HG02884 (cell line): ENCODE measurements around the gene TMEM82.

ENCODE experiments used
- ATAC-seq: cut with Tn5 transposase; IDR thresholded peaks from one replicate; pipeline ENCODE4 v1.9.1; 2021; ENCODE audit warnings: mild to moderate bottlenecking, moderate library complexity; ENCODE audit not compliant: unreplicated experiment

The TMEM82 gene

GRCh38 chr1:15735304-15736037 lies 6.8 kb upstream of the TMEM82 start:
- no peak for ATAC-seq

DNA sequence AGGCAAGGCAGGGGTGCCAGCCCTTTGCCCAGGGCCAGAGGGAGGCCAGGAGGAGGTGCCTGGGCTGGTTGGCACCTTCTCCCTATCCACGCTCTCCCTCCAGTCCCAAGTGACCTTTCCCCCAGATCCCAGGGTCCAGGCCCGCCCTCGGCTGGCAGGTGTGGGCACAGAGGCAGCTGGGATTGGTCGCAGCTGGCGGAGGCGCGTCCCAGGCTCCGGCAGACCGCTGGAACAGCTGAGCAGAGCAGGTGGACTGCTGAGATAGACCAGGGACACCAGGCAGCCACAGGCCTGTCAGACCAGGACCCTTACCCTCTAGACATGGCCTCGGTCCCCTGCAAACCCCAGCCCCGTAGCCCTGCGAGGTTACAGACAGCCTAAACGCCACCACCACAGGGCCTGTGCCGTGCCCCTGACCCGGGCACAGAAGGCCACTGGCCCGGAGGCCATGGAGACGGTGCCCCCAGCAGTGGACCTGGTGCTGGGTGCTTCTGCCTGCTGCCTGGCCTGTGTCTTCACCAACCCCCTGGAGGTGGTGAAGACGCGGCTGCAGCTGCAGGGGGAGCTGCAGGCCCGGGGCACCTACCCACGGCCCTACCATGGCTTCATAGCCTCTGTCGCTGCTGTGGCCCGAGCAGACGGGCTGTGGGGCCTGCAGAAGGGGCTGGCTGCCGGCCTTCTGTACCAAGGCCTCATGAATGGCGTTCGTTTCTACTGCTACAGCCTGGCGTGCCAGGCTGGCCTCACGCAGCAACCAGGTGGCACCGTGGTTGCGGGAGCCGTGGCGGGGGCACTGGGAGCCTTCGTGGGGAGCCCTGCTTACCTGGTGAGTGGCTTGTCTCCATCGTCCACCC lies 6.0 kb upstream of the TMEM82 start, which contains the start of gene SLC25A34:
Gene SLC25A34, plus strand, starts transcription at position 221 of the 854 bp plus-strand sequence. Its CDS starts 228 bp downstream, at position 449.
- ATAC-seq, result no peak

DNA sequence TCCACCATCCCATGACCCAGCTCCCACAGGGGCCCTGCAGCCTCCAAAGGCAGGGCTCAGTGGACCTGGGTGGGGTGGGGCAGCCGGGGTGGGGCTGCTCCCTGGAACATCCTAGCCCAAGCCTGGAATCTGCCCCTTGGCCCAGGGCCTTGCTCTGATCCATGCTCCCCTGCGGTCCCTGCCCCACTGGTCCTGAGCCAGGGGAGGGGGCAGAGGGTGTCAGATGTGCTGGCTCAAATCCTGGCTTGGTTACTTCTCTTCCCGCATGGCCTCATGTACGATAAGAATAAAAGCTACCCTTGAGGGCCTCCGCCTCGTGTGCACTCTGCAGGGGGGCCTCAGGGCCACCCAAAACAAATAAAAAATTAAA lies 5.4 kb upstream of the TMEM82 start:
- ATAC-seq, result no peak

DNA sequence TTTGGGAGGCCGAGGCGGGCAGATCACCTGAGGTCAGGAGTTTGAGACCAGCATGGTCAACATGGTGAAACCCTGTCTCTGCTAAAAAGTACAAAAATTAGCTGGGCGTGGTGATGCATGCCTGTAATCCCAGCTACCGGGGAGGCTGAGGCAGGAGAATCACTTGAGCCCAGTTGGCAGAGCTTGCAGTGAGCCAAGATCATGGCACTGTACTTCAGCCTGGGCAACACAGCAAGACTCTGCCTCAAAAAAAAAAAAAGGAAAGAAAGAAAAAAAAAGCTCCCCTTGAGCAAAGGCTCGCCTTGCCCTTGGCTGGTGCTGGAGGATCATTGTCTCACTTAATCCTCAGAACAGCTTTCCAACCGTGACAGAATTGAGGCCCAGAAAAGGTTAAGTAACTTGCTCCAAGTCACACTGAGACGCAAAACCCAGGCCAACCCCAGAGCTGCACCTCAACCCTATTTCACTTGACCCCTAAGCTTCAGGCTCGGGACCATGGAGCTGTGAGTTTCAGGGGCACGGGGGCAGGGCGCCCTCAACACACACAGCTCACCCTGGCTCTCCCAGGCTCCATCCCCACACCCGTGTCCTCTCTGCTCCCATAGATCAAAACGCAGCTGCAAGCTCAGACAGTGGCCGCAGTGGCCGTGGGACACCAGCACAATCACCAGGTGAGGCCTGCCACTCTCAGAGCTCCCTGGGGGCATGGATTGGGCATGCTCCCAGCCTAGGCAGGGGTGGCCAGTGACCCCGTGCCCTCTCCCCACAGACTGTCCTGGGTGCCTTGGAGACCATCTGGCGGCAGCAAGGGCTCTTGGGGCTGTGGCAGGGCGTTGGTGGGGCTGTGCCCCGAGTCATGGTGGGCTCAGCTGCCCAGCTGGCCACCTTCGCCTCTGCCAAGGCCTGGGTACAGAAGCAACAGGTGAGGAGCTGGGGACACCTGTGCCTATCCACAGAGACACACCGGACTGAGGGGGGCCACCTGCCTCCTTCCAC lies 4.7 kb upstream of the TMEM82 start:
- no peak for ATAC-seq

DNA sequence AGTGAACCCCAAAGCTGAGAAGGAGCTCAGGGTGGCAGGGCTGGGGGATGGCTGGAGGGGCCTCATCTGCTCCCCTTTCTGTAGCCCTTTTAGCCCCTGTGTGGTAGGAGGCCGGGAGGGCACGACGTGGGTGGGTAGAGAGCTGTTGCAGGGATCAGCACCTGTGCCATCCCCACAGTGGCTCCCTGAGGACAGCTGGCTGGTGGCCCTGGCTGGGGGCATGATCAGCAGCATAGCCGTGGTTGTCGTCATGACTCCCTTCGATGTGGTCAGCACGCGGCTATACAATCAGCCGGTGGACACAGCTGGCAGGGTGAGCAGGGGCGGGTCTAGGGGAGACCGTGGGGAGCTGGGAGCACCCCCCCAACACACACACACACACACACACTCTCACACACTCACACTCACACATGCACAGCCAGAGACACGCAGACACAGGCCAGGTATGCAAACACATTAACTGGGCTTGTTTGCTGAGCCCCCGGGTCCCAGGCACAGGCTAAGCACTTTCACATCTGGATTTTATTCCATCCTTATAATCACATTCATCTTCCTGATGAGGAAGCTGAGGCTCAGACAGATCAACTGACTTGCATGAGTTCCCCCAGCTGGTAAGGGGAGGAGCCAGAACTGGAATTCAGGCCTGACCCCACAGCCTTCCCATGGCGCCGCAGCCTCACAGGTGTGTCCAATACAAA lies 3.7 kb upstream of the TMEM82 start:
- no peak for ATAC-seq

- no peak for ATAC-seq
Measured at GRCh38 chr1:15739259-15739658, 3.0 kb upstream of the TMEM82 start.

DNA sequence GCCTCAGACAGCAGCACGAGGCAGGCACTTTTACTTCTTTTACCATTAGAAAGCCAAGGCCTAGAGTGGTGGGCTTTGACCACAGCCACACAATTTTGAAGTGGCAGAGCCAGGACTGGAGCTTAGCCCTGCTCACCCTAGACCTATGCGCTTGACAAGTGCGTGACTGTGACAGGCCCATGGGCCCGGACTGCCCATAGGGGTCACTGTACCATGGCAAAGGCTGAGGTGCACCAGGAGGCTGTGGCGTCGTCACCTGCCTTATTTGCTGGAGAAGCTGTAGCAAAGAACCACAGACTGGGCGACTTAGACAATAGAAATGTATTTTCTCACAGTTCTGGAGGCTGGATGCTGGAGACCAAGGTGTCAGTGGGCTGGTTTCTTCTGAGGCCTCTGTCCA lies 2.6 kb upstream of the TMEM82 start:
- ATAC-seq, result no peak

DNA sequence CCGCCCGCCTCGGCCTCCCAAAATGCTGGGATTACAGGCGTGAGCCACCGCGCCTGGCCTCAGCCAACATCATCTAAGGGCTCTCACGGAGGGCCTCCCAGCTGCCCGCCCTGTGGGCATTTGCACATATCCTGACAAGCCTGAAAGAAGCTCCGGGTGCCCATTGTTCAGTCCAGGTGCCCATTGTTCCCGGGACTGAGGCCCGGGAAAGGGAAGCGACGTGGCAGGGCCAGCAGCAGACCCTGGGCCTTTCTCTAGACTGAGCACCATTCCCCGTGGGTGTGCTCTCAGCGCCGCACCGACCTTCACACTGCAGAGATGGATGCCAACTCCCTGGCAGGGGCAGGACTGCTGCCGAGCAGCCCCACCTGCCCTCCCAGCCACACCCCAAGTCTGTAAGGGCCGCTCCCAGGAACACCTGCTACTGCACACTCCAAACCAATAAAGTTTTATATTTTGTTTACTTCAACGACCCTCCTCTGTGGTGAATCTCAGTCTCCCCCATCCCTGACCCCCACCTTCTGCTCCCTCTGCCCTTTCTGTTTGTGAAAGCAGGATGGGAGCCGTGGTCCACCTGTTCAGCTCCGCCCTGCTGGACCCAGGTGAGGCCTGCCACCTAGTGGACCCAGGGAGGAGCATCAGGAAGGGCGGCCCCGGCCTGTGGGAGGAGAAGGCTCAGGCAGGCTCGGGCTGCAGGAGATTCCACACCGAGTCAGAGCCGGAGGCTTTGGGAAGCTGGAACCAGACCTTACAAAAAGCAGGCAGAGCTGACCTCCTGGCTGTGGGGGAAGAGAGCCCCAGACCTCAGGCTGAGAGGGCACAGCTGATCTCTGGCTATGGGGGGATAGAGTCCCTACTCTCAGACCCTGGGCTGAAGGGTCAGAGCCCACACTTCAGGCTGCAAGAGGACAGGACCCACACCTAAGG lies 1.1 kb upstream of the TMEM82 start:
- ATAC-seq, result no peak

DNA sequence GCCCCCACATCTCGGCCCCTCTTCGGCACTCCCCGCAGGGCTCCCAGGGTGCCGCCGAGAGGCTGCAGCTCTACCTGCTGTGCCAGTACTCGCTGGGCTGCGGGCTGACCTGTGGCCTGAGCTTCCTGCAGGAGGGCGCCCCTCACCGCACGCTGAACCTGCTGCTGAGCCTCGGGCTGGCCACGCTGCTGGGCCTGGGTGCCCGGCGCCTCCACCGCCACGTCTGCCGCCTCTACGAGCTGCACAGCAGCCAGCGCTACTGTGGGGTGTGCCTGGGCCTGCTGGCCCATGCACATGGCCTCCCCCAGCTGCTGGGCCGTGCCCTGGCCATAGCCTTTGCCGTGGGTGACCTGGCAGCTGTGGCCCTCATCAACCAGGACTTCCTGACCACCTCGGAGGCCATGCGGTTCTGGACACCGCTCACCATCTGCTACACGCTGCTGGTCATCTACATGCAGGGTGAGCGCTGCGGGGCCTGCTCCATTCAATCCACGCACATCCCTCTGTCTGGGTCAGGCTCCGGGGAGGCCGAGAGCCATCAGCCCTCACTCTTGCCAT lies 1.9 kb downstream of the TMEM82 start:
- ATAC-seq, result no peak

DNA sequence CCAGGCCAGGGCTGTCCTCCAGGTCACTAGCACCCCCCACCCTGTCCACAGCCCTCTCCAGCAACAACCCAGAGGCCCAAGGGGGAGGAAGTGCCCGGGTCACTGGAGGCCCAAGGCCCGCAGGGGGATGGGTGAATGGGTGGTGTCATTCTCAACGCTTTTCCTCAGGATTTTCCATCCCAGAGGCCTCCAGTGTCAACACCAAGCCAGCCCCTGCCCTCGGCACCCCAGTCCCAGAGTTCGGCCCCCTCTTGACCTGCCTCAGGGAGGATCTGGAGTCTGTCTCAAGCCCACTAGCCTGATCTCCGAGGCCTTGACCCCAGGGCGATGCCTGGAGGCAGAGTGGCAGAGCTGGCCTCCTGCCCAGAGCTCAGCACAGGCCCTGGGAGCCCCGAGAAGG lies 5.1 kb downstream of the TMEM82 start:
- ATAC-seq, result no peak

GRCh38 chr1:15748264-15748663 lies 6.0 kb downstream of the TMEM82 start:
- ATAC-seq, result no peak

DNA sequence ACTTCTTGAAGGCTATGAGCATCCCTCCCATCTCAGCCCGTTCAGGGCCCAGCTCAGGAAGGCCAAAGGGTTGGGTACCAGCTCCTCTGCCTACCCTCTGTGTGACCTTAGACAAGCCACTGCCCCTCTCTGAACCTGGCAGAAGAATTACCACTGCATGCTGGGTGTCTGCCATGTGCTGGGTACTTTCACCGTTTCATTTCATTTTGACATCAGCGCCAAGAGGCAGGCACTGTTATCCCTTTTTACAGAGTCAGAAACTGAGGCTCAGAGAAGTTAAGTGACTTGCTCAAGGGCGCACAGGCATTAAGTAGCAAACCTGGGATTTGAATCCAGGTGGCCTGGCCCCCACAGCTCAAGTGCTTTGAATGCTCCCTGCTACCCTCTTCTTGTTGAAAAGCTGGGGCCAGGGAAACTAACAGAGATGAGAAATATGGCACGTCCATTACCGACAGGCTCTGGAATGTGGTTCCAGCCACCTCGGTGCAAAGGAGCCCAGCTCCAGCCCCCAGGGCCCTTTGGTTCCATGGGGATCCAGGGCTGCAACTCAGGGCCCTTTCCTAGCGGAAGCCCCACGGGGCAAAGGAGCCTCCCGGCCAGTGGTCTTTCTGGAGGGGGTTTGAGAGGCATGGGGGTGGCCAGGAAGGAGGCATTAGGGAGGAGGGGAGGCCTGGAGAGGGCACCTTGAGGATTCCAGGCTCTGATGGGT lies 6.5 kb downstream of the TMEM82 start:
- ATAC-seq, result no peak

DNA sequence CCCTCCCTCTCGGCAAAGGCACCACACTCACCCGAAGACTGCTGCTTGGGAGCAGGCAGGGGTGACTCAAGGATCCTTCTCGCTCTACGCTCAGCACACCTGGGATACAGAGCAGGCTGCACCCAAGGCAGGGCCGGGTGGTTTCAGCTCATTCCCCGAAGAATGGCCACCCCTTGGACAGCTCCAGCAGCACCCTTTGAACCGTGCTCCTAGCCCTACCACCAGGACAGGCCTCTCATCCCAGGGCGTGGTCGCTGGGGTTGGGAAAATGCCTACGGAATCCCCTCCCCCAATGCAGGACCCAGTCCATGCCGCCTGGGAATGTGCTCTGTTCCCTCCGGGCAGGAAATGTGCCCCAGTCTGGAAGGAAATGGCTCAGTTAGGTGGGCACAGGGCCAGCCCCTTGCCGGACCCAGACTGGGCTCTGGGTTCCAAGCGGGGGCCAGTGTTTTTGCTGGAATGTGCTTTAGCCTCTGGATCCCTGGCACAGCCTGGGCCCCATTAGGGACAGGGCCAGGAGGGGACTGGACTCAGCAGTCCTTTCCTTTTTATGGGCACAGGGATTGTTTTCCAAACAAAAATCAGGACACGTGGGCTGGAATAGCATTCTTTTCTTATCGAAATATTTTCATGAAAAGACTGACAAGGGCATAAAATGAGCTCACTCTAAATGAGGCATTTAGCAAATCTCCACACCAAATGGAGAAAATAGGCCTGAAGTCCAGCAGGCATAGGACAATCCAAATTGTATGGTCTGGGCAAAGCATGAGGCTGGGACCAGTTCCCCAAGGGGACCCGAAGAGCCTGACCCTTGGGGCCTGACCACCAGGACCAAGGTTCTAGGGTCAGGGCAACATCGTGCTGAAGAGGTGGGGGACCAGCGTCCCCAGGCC lies 7.3 kb downstream of the TMEM82 start:
- ATAC-seq, result no peak

- ATAC-seq, result no peak
Measured at GRCh38 chr1:15750924-15751323, 8.6 kb downstream of the TMEM82 start.

- no peak for ATAC-seq
Measured at GRCh38 chr1:15751717-15752116, 9.4 kb downstream of the TMEM82 start.

DNA sequence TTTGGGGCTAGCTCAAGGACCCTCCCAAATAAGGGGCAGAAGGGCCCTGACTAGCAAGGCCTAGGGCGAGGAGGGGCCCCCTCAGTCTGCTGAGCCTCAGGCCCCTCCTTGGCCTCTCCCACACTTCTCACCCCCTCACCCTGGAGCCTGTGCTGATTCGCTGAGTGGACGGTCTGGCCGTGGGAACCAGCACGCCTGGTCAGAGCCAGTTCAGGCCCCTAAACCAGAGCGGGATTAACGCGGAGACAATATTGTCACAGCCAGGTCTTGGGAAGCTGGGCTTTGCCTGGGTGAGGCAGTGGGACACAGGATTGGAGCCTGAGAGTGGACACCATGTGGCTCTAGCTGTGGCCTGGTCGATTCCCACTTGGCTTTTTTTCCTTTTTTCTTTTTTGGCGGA lies 11.5 kb downstream of the TMEM82 start:
- ATAC-seq, result no peak

GRCh38 chr1:15755021-15755645 lies 12.8 kb downstream of the TMEM82 start:
- ATAC-seq, result no peak
